ENCODE data around the gene ALPK1. TPM values are rescaled to one million over a fixed set of nuclear protein-coding genes. Genes with fewer than 3 reads are reported as not detected.

The ALPK1 gene
- total and polyA plus RNA-seq, 2 experiments from 2014 or later, result 0.10 to 0.49 TPM

DNA sequence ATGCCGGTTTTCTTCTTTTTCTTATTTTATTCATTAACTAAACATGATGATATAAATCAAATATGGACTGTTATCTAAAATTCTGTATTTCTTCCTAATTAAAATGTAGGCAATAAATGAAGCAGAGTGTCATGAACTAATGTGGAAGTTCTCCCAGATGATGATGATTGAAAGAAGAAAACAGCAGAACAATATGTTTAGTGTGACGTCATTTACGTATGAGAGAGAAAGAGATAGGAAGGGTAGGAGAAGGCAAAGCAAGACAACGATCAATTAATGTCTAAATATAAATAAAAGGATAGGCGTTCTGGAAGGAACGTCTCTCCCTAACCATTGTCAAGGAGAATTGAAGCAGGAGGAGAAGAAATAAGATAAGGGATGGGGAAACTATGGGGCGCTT is 113.6 kb downstream of the ALPK1 start (continued):
- TF ChIP-seq POLR2AphosphoS5 (IDR thresholded peaks at IDR 0.05; ENCODE audit: low read depth) (no peak), CREB1 (CRISPR knock-in tag; IDR thresholded peaks at IDR 0.05; ENCODE audit: low read depth) (no peak), EZH2phosphoT487 (IDR thresholded peaks at IDR 0.05; ENCODE audit: unreplicated experiment) (no peak), JUNB (IDR thresholded peaks at IDR 0.05; ENCODE audit: unreplicated experiment) (no peak), STAT1 (IDR thresholded peaks at IDR 0.05; ENCODE audit: unreplicated experiment) (no peak)

DNA sequence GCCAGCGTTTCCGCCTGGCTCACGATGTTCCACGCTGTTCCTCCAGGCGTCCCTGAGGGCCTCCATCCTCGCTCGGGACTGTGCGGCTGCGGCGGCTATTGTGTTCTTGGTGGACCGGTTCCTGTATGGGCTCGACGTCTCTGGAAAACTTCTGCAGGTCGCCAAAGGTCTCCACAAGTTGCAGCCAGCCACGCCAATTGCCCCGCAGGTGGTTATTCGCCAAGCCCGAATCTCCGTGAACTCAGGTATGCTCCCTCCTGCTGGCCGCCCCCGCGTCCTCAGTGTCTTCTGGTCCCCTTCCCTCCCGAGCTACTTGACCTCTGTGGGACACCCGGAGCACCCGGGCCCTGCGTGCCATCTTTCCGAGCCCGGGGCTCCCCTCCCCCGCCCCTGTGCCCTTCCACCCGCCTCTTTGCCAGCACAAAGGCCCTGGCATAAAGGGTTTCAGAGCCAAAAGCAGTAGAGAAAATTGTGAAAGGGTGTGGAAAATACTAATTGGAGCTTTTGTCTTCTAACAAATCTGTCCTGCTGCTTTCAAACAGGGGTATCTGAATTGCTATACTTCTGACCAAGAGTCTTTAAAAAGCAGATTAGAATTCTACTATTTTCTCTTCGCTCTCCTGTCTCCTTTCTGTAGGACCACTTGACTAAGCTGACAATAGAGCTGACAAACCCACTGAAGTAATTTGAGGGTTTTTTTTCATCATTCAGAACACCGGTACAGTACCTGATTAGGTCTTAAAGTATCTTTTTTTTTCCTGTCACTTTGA is 114.8 kb downstream of the ALPK1 start:
- Mint-ChIP-seq H3K27ac (no peak overlapping the region), H3K4me3 (peak overlapping the region; percentile 24; the same call in 2 of the 3 replicates), H3K27me3 (ENCODE audit: insufficient read depth, low read depth, poor library complexity) (peaks cover 10% of the 10 kb centered on the region), H3K9me3 (no peaks in the 10 kb centered on the region), H3K4me1 (peaks cover 25% of the 10 kb centered on the region), H3K36me3 (ENCODE audit: low read depth) (no peaks in the 10 kb centered on the region)
- Histone ChIP-seq H3K4me3 (peak overlapping the region; percentile 46), H3K4me2 (peak overlapping the region; percentile 60), H3K27ac (ENCODE audit: low read depth) (no peak overlapping the region), H3K79me2 (replicated peaks; ENCODE audit: insufficient read depth) (no peaks in the 10 kb centered on the region), H2AFZ (peak overlapping the region; percentile 93; the same call in 1 of the 2 replicates), H4K20me1 (replicated peaks; ENCODE audit: insufficient read depth) (no peaks in the 10 kb centered on the region), H3F3A (replicated peaks; ENCODE audit: low read depth) (peaks cover 4% of the 10 kb centered on the region; the same call in 1 of the 2 replicates), H3K4me1 (ENCODE audit: insufficient read depth) (peaks cover 23% of the 10 kb centered on the region), H3K36me3 (ENCODE audit: insufficient read depth) (no peaks in the 10 kb centered on the region), H3K27me3 (ENCODE audit: insufficient read depth) (0 out of 2 replicates have a peak, but pooled peaks cover 4% of the 10 kb centered on the region), H3K9me2 (ENCODE audit: insufficient read depth) (no peaks in the 10 kb centered on the region)
- DNase-seq (ENCODE audit: low spot score) (peak; percentile 51), ATAC-seq (peak; percentile 86)
- TF ChIP-seq, protein P1, sequence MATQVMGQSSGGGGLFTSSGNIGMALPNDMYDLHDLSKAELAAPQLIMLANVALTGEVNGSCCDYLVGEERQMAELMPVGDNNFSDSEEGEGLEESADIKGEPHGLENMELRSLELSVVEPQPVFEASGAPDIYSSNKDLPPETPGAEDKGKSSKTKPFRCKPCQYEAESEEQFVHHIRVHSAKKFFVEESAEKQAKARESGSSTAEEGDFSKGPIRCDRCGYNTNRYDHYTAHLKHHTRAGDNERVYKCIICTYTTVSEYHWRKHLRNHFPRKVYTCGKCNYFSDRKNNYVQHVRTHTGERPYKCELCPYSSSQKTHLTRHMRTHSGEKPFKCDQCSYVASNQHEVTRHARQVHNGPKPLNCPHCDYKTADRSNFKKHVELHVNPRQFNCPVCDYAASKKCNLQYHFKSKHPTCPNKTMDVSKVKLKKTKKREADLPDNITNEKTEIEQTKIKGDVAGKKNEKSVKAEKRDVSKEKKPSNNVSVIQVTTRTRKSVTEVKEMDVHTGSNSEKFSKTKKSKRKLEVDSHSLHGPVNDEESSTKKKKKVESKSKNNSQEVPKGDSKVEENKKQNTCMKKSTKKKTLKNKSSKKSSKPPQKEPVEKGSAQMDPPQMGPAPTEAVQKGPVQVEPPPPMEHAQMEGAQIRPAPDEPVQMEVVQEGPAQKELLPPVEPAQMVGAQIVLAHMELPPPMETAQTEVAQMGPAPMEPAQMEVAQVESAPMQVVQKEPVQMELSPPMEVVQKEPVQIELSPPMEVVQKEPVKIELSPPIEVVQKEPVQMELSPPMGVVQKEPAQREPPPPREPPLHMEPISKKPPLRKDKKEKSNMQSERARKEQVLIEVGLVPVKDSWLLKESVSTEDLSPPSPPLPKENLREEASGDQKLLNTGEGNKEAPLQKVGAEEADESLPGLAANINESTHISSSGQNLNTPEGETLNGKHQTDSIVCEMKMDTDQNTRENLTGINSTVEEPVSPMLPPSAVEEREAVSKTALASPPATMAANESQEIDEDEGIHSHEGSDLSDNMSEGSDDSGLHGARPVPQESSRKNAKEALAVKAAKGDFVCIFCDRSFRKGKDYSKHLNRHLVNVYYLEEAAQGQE (IDR thresholded peaks at IDR 0.05; ENCODE audit: unreplicated experiment), result no peak
- TF ChIP-seq NANOG (IDR thresholded peaks at IDR 0.05; ENCODE audit: borderline replicate concordance) (no peak), JUNB (IDR thresholded peaks at IDR 0.05; ENCODE audit: unreplicated experiment) (no peak), ZNF331 (CRISPR knock-in tag; IDR thresholded peaks at IDR 0.05; ENCODE audit: low read depth) (no peak), CREB1 (CRISPR knock-in tag; IDR thresholded peaks at IDR 0.05; ENCODE audit: low read depth) (no peak)
- TF ChIP-seq, protein P2, sequence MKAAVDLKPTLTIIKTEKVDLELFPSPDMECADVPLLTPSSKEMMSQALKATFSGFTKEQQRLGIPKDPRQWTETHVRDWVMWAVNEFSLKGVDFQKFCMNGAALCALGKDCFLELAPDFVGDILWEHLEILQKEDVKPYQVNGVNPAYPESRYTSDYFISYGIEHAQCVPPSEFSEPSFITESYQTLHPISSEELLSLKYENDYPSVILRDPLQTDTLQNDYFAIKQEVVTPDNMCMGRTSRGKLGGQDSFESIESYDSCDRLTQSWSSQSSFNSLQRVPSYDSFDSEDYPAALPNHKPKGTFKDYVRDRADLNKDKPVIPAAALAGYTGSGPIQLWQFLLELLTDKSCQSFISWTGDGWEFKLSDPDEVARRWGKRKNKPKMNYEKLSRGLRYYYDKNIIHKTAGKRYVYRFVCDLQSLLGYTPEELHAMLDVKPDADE (IDR thresholded peaks at IDR 0.05), result no peak

Data from GM23338 (cell line).